Fibroblast of lung (primary cell): ENCODE data around the gene CCNG2.

ENCODE experiments used
- CTCF ChIP-seq, 2 donors: IDR thresholded peaks in 1 of 2; conservative IDR thresholded peaks in 1 of 2; 1 replicate in 1 of 2; 2 replicates in 1 of 2; pipeline ENCODE4 v1.5.1; 2011 to 2012; ENCODE audit warnings: low read length in 2 of 2, control low read depth in 1 of 2, inconsistent platforms in 1 of 2, low read depth in 1 of 2, mild to moderate bottlenecking in 1 of 2
- EZH2 ChIP-seq: IDR thresholded peaks from 2 replicates; pipeline ENCODE4 v1.5.1; 2012; ENCODE audit warnings: low read length, control low read depth, mild to moderate bottlenecking; ENCODE audit errors: missing control alignments

DNA sequence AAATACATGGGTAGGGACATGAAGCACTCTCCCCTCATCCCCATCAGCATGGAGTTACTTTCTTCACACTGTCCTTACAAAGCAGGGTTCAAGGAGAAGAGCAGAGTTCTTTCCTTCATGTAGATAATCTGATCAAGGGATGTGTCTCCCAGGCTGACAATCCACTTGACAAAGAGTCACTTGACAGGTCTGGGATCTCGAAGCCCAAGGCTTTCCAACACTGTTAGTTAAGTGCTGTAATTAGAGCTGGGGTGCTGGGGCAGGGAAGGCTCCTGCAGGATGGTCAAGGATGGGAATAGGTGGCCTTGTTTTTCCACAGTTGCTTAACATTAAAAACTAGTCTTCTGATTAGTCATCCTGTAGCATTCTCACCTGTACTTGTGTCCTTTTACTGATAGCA is 38.0 kb downstream of the CCNG2 start:
- TF ChIP-seq EZH2 = no peak
- TF ChIP-seq CTCF (conservative IDR thresholded peaks at IDR 0.05 in 1 of 2, IDR thresholded peaks at IDR 0.05 in 1 of 2; ENCODE audit: low read depth in 1 of 2, low read length in 2 of 2) = no peak
